HEK293T (cell line): ENCODE measurements around the gene CDKN2AIPNL.

Experiments
- ARNT ChIP-seq: fragments of 450-650 bp; IDR thresholded peaks from 2 replicates; pipeline ENCODE4 v1.6.1; 2017; ENCODE audit warnings: mild to moderate bottlenecking
- FOXM1 ChIP-seq: fragments of 450-650 bp; IDR thresholded peaks from 2 replicates; pipeline ENCODE4 v1.6.1; 2017; ENCODE audit warnings: mild to moderate bottlenecking, borderline replicate concordance
- SP1 ChIP-seq: fragments of 450-650 bp; IDR thresholded peaks from 2 replicates; pipeline ENCODE4 v1.6.1; 2017

GRCh38 chr5:134451225-134451935, 39.7 kb upstream of the CDKN2AIPNL start:
- TF ChIP-seq FOXM1 (no peak), ARNT (no peak), SP1 (no peak)
